ENCODE data around the gene DDX24. TPM values are rescaled to one million over a fixed set of nuclear protein-coding genes. Genes with fewer than 3 reads are reported as not detected.

Gene DDX24
- polyA plus RNA-seq, 1 donor (not counting 4 experiments of a cell fraction or from before 2014, with no cell fraction given) = 171 TPM

- DNase-seq (ENCODE audit: low read depth, low spot score) (no peak), FAIRE-seq (peak; percentile 83)
- dilution Hi-C loops (cut with MboI; ENCODE audit: extremely low pct_ligation_motif_present, low sequenced_read_pairs) = no loop called here
- Histone ChIP-seq H3K9me3 (ENCODE audit: control insufficient read depth, low read depth, low read length) (no peaks in the 10 kb centered on the region), H3K27ac (ENCODE audit: control insufficient read depth, insufficient read depth, low read length) (peak overlapping the region; percentile 14), H3K4me1 (ENCODE audit: control insufficient read depth, extremely low read depth, insufficient read depth, low read length) (peaks cover 17% of the 10 kb centered on the region), H3K9ac (ENCODE audit: control insufficient read depth, extremely low read depth, insufficient read depth, low read length) (no peak overlapping the region), H3K79me2 (ENCODE audit: control insufficient read depth, insufficient read depth, low read length) (no peaks in the 10 kb centered on the region), H3K27me3 (ENCODE audit: control insufficient read depth, extremely low read depth, insufficient read depth, low read length) (no peaks in the 10 kb centered on the region), H2AFZ (ENCODE audit: control insufficient read depth, low read length) (no peak overlapping the region), H4K20me1 (ENCODE audit: control insufficient read depth, extremely low read depth, insufficient read depth, low read length) (no peaks in the 10 kb centered on the region), H3K4me3 (ENCODE audit: control insufficient read depth in 2 of 3, extremely low read depth in 1 of 3, insufficient read depth in 2 of 3, low read depth in 1 of 3, low read length in 3 of 3) (no peak overlapping the region), H3K4me2 (ENCODE audit: control insufficient read depth, extremely low read depth, insufficient read depth, low read depth, low read length) (peak overlapping the region; percentile 29), H3K9me1 (ENCODE audit: control insufficient read depth, extremely low read depth, insufficient read depth, low read length) (no peaks in the 10 kb centered on the region), H3K36me3 (ENCODE audit: control insufficient read depth in 2 of 2, extremely low read depth in 1 of 2, insufficient read depth in 2 of 2, low read length in 2 of 2) (no peaks in the 10 kb centered on the region)
- no peak for TF ChIP-seq EZH2 (IDR thresholded peaks at IDR 0.05; ENCODE audit: low read length)
- TF ChIP-seq, protein P1, sequence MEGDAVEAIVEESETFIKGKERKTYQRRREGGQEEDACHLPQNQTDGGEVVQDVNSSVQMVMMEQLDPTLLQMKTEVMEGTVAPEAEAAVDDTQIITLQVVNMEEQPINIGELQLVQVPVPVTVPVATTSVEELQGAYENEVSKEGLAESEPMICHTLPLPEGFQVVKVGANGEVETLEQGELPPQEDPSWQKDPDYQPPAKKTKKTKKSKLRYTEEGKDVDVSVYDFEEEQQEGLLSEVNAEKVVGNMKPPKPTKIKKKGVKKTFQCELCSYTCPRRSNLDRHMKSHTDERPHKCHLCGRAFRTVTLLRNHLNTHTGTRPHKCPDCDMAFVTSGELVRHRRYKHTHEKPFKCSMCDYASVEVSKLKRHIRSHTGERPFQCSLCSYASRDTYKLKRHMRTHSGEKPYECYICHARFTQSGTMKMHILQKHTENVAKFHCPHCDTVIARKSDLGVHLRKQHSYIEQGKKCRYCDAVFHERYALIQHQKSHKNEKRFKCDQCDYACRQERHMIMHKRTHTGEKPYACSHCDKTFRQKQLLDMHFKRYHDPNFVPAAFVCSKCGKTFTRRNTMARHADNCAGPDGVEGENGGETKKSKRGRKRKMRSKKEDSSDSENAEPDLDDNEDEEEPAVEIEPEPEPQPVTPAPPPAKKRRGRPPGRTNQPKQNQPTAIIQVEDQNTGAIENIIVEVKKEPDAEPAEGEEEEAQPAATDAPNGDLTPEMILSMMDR (optimal IDR thresholded peaks at IDR 0.05 in 1 of 3, IDR thresholded peaks at IDR 0.05 in 1 of 3, conservative IDR thresholded peaks at IDR 0.05 in 1 of 3; ENCODE audit: extremely low read depth in 1 of 3, insufficient read depth in 2 of 3, low read length in 3 of 3) = no peak
Measured at GRCh38 chr14:94089479-94089878, 8.5 kb upstream of the DDX24 start.

DNA sequence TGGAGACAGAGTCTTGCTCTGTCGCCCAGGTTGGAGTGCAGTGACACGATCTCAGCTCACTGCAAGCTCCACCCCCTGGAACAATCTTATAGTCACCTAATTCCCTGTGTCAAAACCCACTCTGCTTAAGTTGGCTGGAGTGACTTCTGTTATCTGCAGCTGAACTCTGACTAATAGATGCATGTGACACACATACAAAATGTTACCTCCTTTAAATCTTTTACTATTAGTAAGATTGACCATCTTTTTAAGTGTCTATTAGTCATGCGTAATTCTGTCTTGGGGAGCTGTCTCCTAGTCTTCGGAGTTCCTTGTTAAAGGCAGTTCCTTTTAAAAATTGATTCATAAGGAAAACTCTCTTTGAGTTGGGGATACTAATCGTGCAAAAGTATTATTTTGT is 7.5 kb upstream of the DDX24 start:
- no peak overlapping the region for H3K27ac ChIP-seq (ENCODE audit: control insufficient read depth, insufficient read depth, low read length)
- no peak overlapping the region for H3K9ac ChIP-seq (ENCODE audit: control insufficient read depth, extremely low read depth, insufficient read depth, low read length)
- no peak overlapping the region for H2AFZ ChIP-seq (ENCODE audit: control insufficient read depth, low read length)
- peak overlapping the region; percentile 29 for H3K4me2 ChIP-seq (ENCODE audit: control insufficient read depth, extremely low read depth, insufficient read depth, low read depth, low read length)
- no peak for TF ChIP-seq EZH2 (IDR thresholded peaks at IDR 0.05; ENCODE audit: low read length)
- dilution Hi-C loops (cut with MboI; ENCODE audit: extremely low pct_ligation_motif_present, low sequenced_read_pairs) = no loop called here
- DNase-seq (ENCODE audit: low read depth, low spot score) (no peak), FAIRE-seq (no peak)
- no peak overlapping the region for H3K4me3 ChIP-seq (ENCODE audit: control insufficient read depth in 2 of 3, extremely low read depth in 1 of 3, insufficient read depth in 2 of 3, low read depth in 1 of 3, low read length in 3 of 3)
- no peaks in the 10 kb centered on the region for H3K27me3 ChIP-seq (ENCODE audit: control insufficient read depth, extremely low read depth, insufficient read depth, low read length)
- peaks cover 17% of the 10 kb centered on the region for H3K4me1 ChIP-seq (ENCODE audit: control insufficient read depth, extremely low read depth, insufficient read depth, low read length)
- no peaks in the 10 kb centered on the region for H3K79me2 ChIP-seq (ENCODE audit: control insufficient read depth, insufficient read depth, low read length)
- no peaks in the 10 kb centered on the region for H3K9me3 ChIP-seq (ENCODE audit: control insufficient read depth, low read depth, low read length)
- no peaks in the 10 kb centered on the region for H3K36me3 ChIP-seq (ENCODE audit: control insufficient read depth in 2 of 2, extremely low read depth in 1 of 2, insufficient read depth in 2 of 2, low read length in 2 of 2)
- no peaks in the 10 kb centered on the region for H4K20me1 ChIP-seq (ENCODE audit: control insufficient read depth, extremely low read depth, insufficient read depth, low read length)
- no peaks in the 10 kb centered on the region for H3K9me1 ChIP-seq (ENCODE audit: control insufficient read depth, extremely low read depth, insufficient read depth, low read length)

DNA sequence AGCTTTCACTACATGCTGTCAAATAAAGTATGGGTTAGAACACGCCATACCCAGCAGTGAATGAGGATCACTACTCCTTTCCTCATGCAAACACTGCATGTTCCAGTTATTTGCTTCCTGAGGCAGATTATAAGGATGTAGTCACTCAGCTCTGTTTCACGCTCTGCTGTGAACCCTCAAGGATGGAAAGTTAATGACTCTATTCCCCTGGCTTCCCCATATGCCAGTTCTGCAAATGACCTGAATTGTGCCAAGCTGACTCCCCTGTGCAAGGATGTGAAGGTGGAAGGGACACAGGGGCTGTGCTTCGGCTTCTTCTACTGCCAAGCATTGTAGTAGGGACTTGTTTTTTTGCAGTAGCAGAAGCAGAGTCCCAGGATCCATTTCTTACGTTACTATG is 6.9 kb upstream of the DDX24 start:
- FAIRE-seq = no peak
- dilution Hi-C loops (cut with MboI; ENCODE audit: extremely low pct_ligation_motif_present, low sequenced_read_pairs) = no loop called here

More for the DNA sequence above, 6.9 kb upstream of the DDX24 start:
- TF ChIP-seq EZH2 (IDR thresholded peaks at IDR 0.05; ENCODE audit: low read length) = no peak
- TF ChIP-seq, protein P1 (optimal IDR thresholded peaks at IDR 0.05 in 1 of 3, IDR thresholded peaks at IDR 0.05 in 1 of 3, conservative IDR thresholded peaks at IDR 0.05 in 1 of 3; ENCODE audit: extremely low read depth in 1 of 3, insufficient read depth in 2 of 3, low read length in 3 of 3) = no peak
- no peak overlapping the region for H3K27ac ChIP-seq (ENCODE audit: control insufficient read depth, insufficient read depth, low read length)
- H3K9me3 ChIP-seq (ENCODE audit: control insufficient read depth, low read depth, low read length) = no peaks in the 10 kb centered on the region
- no peak overlapping the region for H3K4me3 ChIP-seq (ENCODE audit: control insufficient read depth in 2 of 3, extremely low read depth in 1 of 3, insufficient read depth in 2 of 3, low read depth in 1 of 3, low read length in 3 of 3)
- peak overlapping the region; percentile 10 for H3K4me2 ChIP-seq (ENCODE audit: control insufficient read depth, extremely low read depth, insufficient read depth, low read depth, low read length)
- no peaks in the 10 kb centered on the region for H3K79me2 ChIP-seq (ENCODE audit: control insufficient read depth, insufficient read depth, low read length)
- DNase-seq (ENCODE audit: low read depth, low spot score) = no peak
- no peaks in the 10 kb centered on the region for H3K36me3 ChIP-seq (ENCODE audit: control insufficient read depth in 2 of 2, extremely low read depth in 1 of 2, insufficient read depth in 2 of 2, low read length in 2 of 2)
- H3K27me3 ChIP-seq (ENCODE audit: control insufficient read depth, extremely low read depth, insufficient read depth, low read length) = no peaks in the 10 kb centered on the region
- no peak overlapping the region for H3K9ac ChIP-seq (ENCODE audit: control insufficient read depth, extremely low read depth, insufficient read depth, low read length)
- H3K9me1 ChIP-seq (ENCODE audit: control insufficient read depth, extremely low read depth, insufficient read depth, low read length) = no peaks in the 10 kb centered on the region
- no peak overlapping the region for H2AFZ ChIP-seq (ENCODE audit: control insufficient read depth, low read length)
- no peaks in the 10 kb centered on the region for H4K20me1 ChIP-seq (ENCODE audit: control insufficient read depth, extremely low read depth, insufficient read depth, low read length)
- H3K4me1 ChIP-seq (ENCODE audit: control insufficient read depth, extremely low read depth, insufficient read depth, low read length) = peaks cover 17% of the 10 kb centered on the region

All from keratinocyte (primary cell).